ENCODE data around the gene AMHR2. TPM values are rescaled to one million over a fixed set of nuclear protein-coding genes. Genes with fewer than 3 reads are reported as not detected.
"Not testable (repeated sequence)": the region's sequence is repeated elsewhere in the genome, so short reads cannot be mapped to it uniquely, and the experiment has no call there.

Gene AMHR2
- total RNA-seq, 2 experiments from 2014 or later: not detected

- H3K36me3 Mint-ChIP-seq (ENCODE audit: low read depth); H3K9me3 Mint-ChIP-seq; H3K27me3 Mint-ChIP-seq (ENCODE audit: low read depth); H3K4me3 Mint-ChIP-seq: not testable (repeated sequence)
- CTCF ChIA-PET: interaction anchor here (0.6 to 2.9 kb wide), 9 partner anchors 9 to 100 kb away, joined by 3 to 37 read pairs (median 4); no protein-coding TSS in a partner anchor
- peaks cover 72% of the 10 kb centered on the region for H3K4me1 Mint-ChIP-seq (ENCODE audit: low read depth)
- intact Hi-C loops (cut with micrococcal nuclease): loop anchor here (1.0 to 10.0 kb wide), 2 partner anchors 37 to 213 kb away; partner anchors contain the start of genes ITGB7 and SP1
- peak overlapping the region; percentile 34 for H3K27ac Mint-ChIP-seq
- peak; percentile 49 for DNase-seq
These were observed 6.3 kb upstream of the AMHR2 start for GRCh38 chr12:53417291-53417816.

DNA sequence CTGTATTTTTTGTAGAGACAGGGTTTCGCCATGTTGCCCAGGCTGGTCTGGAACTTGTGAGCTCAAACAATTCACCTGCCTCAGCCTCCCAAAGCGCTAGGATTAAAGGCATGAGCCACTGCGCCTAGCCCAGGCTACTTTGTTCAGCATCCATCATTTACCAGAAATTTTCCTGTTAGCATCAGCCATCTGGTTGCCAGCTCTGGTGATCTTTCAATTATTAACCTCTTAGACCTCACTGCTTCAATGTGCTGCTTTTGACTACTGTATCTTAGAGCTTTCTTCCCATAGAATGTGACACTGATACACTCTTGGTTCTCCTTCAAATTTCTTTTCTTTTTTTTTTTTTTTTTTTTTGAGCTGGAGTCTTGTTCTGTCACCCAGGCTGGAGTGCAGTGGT lies 5.4 kb upstream of the AMHR2 start:
- Mint-ChIP-seq H3K27me3 (ENCODE audit: low read depth) (no peaks in the 10 kb centered on the region), H3K9me3 (no peaks in the 10 kb centered on the region), H3K4me3 (no peak overlapping the region), H3K36me3 (ENCODE audit: low read depth) (peaks cover 2% of the 10 kb centered on the region), H3K27ac (no peak overlapping the region), H3K4me1 (ENCODE audit: low read depth) (peaks cover 64% of the 10 kb centered on the region)
- DNase-seq: no peak
- intact Hi-C loops (cut with micrococcal nuclease): loop anchor here (10.0 kb wide), 1 partner anchor 213 kb away; the partner anchor contains the start of gene ITGB7
- CTCF ChIA-PET: interaction anchor here (1.1 to 2.9 kb wide), 4 partner anchors 39 to 73 kb away, joined by 3 to 37 read pairs (median 6); no protein-coding TSS in a partner anchor

- H3K27ac Mint-ChIP-seq: no peak overlapping the region
- H3K36me3 Mint-ChIP-seq (ENCODE audit: low read depth): no peaks in the 10 kb centered on the region
- no peak overlapping the region for H3K4me3 Mint-ChIP-seq
- CTCF ChIA-PET: interaction anchor here (1.0 to 7.3 kb wide), 2 partner anchors 66 to 74 kb away, joined by 3 to 163 read pairs; no protein-coding TSS in a partner anchor
- DNase-seq: no peak
- no peaks in the 10 kb centered on the region for H3K27me3 Mint-ChIP-seq (ENCODE audit: low read depth)
- intact Hi-C loops (cut with micrococcal nuclease): loop anchor here (2.0 to 10.0 kb wide), 3 partner anchors 81 to 215 kb away; partner anchors contain the start of genes ITGB7 and TARBP2
- peaks cover 52% of the 10 kb centered on the region for H3K4me1 Mint-ChIP-seq (ENCODE audit: low read depth)
- H3K9me3 Mint-ChIP-seq: no peaks in the 10 kb centered on the region
These were observed 3.9 kb upstream of the AMHR2 start for GRCh38 chr12:53419756-53420155.

DNA sequence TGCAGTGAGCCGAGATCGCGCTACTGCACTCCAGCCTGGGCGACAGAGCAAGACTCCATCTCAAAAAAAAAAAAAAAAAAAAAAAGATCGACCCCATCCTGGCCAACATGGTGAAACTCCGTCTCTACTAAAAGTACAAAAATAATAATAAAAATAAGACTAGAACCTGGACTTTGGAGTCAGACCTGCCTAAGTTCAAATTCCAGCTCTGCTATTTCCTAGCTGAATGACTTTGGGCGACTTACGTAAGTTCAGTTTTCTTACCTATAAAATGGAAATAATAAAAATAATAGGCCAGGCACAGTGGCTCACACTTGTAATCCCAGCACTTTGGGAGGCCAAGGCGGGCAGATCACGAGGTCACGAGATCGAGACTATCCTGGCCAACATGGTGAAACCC lies 1.4 kb upstream of the AMHR2 start:
- H3K27me3 Mint-ChIP-seq (ENCODE audit: low read depth); H3K4me3 Mint-ChIP-seq; H3K36me3 Mint-ChIP-seq (ENCODE audit: low read depth); DNase-seq; H3K9me3 Mint-ChIP-seq; H3K27ac Mint-ChIP-seq: not testable (repeated sequence)
- H3K4me1 Mint-ChIP-seq (ENCODE audit: low read depth): peaks cover 30% of the 10 kb centered on the region
- intact Hi-C loops (cut with micrococcal nuclease): loop anchor here (5.0 kb wide), 1 partner anchor 200 kb away; no protein-coding TSS in a partner anchor
- CTCF ChIA-PET: interaction anchor here (0.7 to 7.3 kb wide), 7 partner anchors 9 to 340 kb away, joined by 3 to 163 read pairs (median 13); partner anchors contain the start of gene NPFF

DNA sequence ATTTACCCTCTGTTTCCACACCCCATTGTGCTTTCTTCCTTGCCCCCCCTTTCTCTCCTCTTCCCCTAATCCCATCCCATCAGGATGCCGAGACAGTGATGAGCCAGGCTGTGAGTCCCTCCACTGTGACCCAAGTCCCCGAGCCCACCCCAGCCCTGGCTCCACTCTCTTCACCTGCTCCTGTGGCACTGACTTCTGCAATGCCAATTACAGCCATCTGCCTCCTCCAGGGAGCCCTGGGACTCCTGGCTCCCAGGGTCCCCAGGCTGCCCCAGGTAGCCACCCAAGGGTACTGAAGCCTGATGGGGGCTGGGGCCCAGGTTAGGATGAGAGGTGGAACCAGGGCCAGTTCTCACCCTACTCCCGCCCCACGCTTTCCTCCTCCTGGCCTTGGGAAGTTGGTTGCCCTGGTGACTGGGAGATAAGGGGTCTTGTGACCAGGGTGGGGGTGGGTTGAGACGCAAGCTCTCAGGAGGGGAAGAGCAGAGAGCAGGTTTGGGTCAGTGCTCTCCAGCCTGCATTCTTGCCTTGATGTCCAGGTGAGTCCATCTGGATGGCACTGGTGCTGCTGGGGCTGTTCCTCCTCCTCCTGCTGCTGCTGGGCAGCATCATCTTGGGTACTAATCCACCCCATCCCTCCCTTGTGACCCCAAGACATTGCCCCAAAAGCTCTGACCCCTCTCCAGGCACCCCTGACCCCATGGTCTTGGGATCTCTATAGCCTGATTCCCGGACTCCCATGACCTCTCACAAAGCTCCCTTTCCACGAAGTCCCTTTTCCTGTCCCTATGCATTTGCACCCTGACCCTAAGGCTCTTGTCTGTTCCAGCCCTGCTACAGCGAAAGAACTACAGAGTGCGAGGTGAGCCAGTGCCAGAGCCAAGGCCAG lies 1.2 kb downstream of the AMHR2 start:
- Mint-ChIP-seq H3K27ac (no peak overlapping the region), H3K4me3 (no peak overlapping the region), H3K9me3 (no peaks in the 10 kb centered on the region), H3K27me3 (ENCODE audit: low read depth) (no peaks in the 10 kb centered on the region), H3K4me1 (ENCODE audit: low read depth) (peaks cover 21% of the 10 kb centered on the region), H3K36me3 (ENCODE audit: low read depth) (no peaks in the 10 kb centered on the region)
- no peak for DNase-seq
- intact Hi-C loops (cut with micrococcal nuclease): loop anchor here (5.0 kb wide), 1 partner anchor 203 kb away; no protein-coding TSS in a partner anchor
- CTCF ChIA-PET: interaction anchor here (1.1 to 7.3 kb wide), 5 partner anchors 8 to 98 kb away, joined by 3 to 163 read pairs (median 4); no protein-coding TSS in a partner anchor

GRCh38 chr12:53425515-53426150 lies 2.0 kb downstream of the AMHR2 start:
- H3K36me3 Mint-ChIP-seq (ENCODE audit: low read depth): no peaks in the 10 kb centered on the region
- CTCF ChIA-PET: interaction anchor here (0.6 to 7.3 kb wide), 6 partner anchors 9 to 139 kb away, joined by 3 to 163 read pairs (median 4); no protein-coding TSS in a partner anchor
- DNase-seq: no peak
- H3K4me1 Mint-ChIP-seq (ENCODE audit: low read depth): peaks cover 19% of the 10 kb centered on the region
- H3K4me3 Mint-ChIP-seq: no peak overlapping the region
- H3K9me3 Mint-ChIP-seq: no peaks in the 10 kb centered on the region
- intact Hi-C loops (cut with micrococcal nuclease): no loop called here
- H3K27ac Mint-ChIP-seq: no peak overlapping the region
- no peaks in the 10 kb centered on the region for H3K27me3 Mint-ChIP-seq (ENCODE audit: low read depth)

DNA sequence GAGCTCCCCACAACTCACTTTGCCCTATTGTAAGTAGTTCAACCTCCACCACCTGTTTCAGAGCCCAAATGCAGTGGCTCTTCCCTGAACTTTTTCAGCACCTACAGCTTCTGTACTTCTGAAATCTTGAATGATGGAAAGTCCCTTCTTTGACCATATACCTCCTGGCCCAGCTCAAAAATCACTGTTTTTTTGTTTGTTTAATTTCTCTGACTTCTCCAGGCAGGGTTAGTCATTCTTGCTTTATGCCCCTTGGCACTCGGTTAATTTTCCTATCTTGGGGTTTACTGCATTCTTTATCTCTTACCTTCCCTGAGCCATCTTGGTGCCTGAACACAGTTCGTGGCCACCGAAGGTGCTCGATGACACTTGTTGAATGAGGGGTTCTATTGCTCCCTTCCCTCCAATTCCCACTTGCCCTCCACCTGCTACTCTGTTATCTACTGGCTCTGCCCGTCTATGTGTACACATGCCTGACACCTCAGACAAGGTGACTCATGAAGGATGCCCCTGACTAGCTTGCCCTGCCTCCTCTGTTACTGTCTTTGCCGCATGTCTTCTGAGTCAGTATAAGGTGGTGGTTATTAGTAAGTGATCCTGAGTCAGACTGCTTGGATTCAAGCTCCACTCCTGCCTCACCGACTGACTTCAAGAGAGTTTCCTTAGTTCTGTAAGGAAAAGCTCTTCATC lies 4.4 kb downstream of the AMHR2 start:
- H3K36me3 Mint-ChIP-seq (ENCODE audit: low read depth): no peaks in the 10 kb centered on the region
- H3K27me3 Mint-ChIP-seq (ENCODE audit: low read depth): no peaks in the 10 kb centered on the region
- CTCF ChIA-PET: interaction anchor here (0.8 to 1.8 kb wide), 4 partner anchors 31 to 83 kb away, joined by 3 to 12 read pairs (median 3); no protein-coding TSS in a partner anchor
- intact Hi-C loops (cut with micrococcal nuclease): loop anchor here (1.0 kb wide), 1 partner anchor 23 kb away; no protein-coding TSS in a partner anchor
- no peak overlapping the region for H3K27ac Mint-ChIP-seq
- no peak overlapping the region for H3K4me3 Mint-ChIP-seq
- H3K4me1 Mint-ChIP-seq (ENCODE audit: low read depth): peaks cover 11% of the 10 kb centered on the region
- no peaks in the 10 kb centered on the region for H3K9me3 Mint-ChIP-seq
- DNase-seq: peak; percentile 63

GRCh38 chr12:53428741-53429140 lies 5.1 kb downstream of the AMHR2 start:
- intact Hi-C loops (cut with micrococcal nuclease): loop anchor here (1.0 kb wide), 1 partner anchor 23 kb away; no protein-coding TSS in a partner anchor
- Mint-ChIP-seq H3K36me3 (ENCODE audit: low read depth) (no peaks in the 10 kb centered on the region), H3K27ac (no peak overlapping the region), H3K4me3 (no peak overlapping the region), H3K27me3 (ENCODE audit: low read depth) (no peaks in the 10 kb centered on the region), H3K9me3 (no peaks in the 10 kb centered on the region), H3K4me1 (ENCODE audit: low read depth) (peaks cover 11% of the 10 kb centered on the region)
- CTCF ChIA-PET: interaction anchor here (1.2 to 1.8 kb wide), 2 partner anchors 76 to 80 kb away, joined by 3 to 12 read pairs; no protein-coding TSS in a partner anchor
- DNase-seq: no peak

DNA sequence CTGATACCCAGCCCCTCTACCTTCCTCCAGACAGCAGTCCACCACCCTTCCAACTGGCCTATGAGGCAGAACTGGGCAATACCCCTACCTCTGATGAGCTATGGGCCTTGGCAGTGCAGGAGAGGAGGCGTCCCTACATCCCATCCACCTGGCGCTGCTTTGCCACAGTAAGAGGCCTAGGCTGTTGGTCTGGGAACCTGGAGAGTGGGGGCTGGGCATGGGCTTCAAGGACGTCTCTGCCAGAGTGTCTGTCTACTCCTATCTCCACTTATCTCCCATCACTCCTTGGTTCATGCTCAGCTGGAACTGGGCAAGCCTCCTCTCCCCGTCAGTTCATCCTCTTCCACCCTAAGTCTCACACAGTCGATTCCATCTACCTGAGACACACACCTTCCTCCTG lies 6.5 kb downstream of the AMHR2 start:
- CTCF ChIA-PET: interaction anchor here (0.6 to 2.1 kb wide), 3 partner anchors 9 to 288 kb away, joined by 3 to 6 read pairs (median 5); no protein-coding TSS in a partner anchor
- Mint-ChIP-seq H3K27ac (no peak overlapping the region), H3K4me3 (no peak overlapping the region), H3K36me3 (ENCODE audit: low read depth) (no peaks in the 10 kb centered on the region), H3K27me3 (ENCODE audit: low read depth) (no peaks in the 10 kb centered on the region), H3K9me3 (no peaks in the 10 kb centered on the region), H3K4me1 (ENCODE audit: low read depth) (peaks cover 11% of the 10 kb centered on the region)
- intact Hi-C loops (cut with micrococcal nuclease): no loop called here
- no peak for DNase-seq

GRCh38 chr12:53431187-53431586 lies 7.5 kb downstream of the AMHR2 start:
- H3K4me3 Mint-ChIP-seq: no peak overlapping the region
- no peaks in the 10 kb centered on the region for H3K9me3 Mint-ChIP-seq
- H3K4me1 Mint-ChIP-seq (ENCODE audit: low read depth): peaks cover 11% of the 10 kb centered on the region
- intact Hi-C loops (cut with micrococcal nuclease): no loop called here
- no peaks in the 10 kb centered on the region for H3K36me3 Mint-ChIP-seq (ENCODE audit: low read depth)
- DNase-seq: no peak
- H3K27me3 Mint-ChIP-seq (ENCODE audit: low read depth): no peaks in the 10 kb centered on the region
- CTCF ChIA-PET: interaction anchor here (2.1 kb wide), 1 partner anchor 10 kb away, joined by 6 read pairs; no protein-coding TSS in a partner anchor
- no peak overlapping the region for H3K27ac Mint-ChIP-seq

- H3K27me3 Mint-ChIP-seq (ENCODE audit: low read depth); H3K9me3 Mint-ChIP-seq; H3K4me1 Mint-ChIP-seq (ENCODE audit: low read depth); H3K4me3 Mint-ChIP-seq; CTCF ChIA-PET; DNase-seq; H3K27ac Mint-ChIP-seq; intact Hi-C loops (cut with micrococcal nuclease); H3K36me3 Mint-ChIP-seq (ENCODE audit: low read depth): not testable (repeated sequence)
These were observed 11.7 kb downstream of the AMHR2 start for GRCh38 chr12:53435326-53435725.
